GM21825 (cell line): ENCODE results near the gene VRK1.

Source experiments
- ATAC-seq: cut with Tn5 transposase; IDR thresholded peaks from one replicate; pipeline ENCODE4 v1.9.1; 2021; ENCODE audit warnings: mild to moderate bottlenecking, moderate library complexity; ENCODE audit not compliant: unreplicated experiment

Gene VRK1

DNA sequence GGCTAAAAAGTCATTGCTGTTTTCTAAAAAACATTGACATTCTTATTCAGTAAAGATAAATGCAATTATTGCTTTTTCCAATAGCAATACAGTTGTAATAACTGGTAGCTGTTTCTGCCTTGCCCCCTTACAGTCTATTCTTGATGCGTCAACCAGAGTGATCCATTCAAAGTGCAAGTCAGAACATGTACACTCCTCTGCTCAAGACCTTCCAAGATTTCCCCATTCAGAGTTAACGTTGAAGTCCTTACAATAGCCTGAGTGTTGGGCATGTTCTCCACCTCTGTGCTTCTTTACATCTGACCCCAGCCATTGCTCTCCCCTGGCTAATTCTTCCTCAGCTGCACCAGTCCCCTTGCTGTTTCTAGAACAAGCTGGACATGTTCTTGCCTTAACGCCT, 24.3 kb downstream of the VRK1 start:
- no peak for ATAC-seq

DNA sequence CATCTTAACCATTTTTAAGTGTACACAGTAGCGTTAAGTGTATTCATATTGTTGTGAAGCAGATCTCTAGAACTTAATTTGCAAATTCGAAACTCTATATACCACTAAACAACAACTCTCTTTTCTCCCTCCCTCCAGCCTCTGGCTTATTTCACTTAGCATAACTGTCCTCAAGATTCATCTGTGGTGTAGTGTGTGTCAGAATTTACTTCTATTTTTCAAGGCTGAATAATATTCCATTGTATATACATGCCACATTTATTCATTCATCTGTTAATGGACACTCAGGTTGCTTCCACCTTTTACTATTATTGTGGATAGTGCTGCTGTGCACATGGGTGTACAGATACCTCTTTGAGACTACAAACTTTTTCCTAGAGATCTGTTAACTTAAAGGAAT, 26.5 kb downstream of the VRK1 start:
- no peak for ATAC-seq

DNA sequence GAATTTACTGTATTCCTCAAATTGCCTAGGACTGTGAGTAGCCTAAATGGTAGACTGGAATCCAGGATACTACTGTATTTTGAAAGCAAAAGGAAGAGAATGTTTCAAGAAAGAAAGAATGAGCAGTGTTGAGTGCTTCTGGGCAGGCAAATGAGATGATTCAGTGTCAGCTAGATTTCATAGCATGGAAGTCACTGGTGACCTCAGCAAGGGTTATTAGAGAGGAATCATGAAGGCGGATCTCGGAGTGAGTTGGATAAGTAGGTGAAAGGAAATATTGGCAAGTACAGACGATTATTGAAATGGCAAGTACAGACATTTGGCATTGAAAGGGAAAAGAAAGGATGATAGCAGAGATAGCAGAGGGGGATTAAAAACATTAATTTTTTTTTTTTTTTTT, 27.1 kb downstream of the VRK1 start:
- ATAC-seq, result no peak

DNA sequence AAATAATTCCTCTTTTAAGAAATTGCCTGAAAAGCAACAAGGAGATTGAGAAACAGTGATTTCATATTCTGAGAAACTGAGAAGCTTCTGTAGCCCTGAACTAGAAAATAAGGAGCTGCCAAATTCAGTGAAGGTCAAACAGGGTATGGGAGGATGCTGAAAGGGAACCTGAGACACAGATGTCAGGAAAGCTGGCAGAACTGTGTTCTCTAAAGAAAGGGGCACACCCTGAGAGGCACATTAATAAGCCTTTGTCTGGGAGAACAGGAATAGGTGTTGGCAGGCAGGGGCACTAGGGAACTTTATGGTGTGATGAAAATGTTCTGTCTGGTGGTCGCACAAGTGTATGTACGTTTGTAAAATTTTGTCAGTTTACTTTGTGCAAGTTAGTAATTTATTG, 29.6 kb downstream of the VRK1 start:
- ATAC-seq, result no peak

DNA sequence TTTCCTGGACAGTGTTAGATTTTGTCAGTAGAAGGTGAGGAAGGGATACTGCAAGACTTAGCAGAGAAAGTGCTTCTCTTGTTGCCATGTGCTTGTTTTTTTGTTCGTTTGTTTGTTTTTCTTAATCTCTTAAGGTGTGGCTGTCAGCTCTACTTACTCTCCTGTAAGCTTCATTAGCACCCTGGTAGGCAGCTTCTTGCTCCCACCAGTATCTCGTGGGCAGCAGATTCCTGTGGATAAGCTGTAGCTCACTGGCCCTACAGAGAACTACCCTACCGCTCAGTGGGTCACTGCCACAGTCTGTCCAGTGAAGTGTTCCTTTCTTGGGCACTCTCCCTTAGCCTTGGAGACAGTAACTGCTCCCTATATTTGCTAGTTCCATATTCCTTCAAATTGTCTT, 30.1 kb downstream of the VRK1 start:
- ATAC-seq, result no peak

DNA sequence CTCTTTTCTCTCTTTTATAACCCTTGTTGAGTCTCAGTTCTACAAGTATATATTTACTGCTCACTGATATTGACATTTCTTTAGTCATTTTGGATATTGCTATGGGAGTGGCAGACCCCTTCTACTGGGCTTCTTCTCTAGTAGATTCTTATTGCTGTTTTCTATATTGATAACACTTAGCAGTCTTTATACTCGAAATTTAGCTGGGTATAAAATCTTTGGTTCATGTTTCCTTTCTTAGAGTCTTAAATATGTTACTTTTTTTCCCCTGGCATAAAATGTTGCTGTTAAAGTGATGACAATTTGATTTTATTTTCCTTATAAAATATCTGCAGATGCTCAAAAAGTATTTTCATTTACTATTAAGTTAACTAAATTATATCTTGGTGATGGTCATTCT, 32.6 kb downstream of the VRK1 start:
- ATAC-seq, result no peak

DNA sequence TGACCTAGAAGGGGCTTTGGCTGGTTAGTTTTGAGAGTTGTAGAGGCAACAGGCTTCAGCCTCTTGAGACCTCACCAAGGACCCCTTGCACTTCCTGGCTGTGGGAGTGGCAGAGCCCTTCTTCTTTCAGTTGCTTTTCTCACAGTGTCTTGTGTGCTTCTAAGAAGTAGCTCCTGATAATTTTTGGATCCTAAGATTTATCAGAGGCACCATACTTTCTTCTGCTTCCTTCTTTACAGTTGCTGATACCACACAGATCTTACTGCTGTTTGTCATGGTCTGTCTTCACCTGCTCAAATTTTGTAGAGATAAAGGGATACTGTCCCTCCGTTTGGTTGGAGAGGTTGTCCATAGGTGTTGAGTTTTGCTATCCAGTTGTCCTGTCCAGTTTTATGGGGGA, 33.8 kb downstream of the VRK1 start:
- ATAC-seq, result no peak

DNA sequence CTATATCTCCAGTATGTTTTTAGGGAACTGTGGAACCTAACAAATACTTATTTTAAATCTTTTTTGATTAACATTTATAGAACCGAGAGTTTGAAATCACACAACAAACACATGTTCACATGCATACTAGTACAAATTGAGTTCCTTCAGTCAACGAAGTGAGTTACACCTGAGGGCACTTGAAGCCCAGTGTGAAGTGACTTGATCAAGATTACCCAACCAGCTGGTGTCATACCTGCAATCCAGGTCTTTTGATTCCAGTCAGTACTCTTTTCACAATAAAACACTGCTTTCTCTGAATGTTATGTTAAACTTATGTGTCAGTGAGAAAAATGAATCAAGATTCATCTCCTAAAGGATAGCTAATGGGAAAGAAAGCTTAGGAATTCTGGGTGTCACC, 35.2 kb downstream of the VRK1 start:
- ATAC-seq, result no peak

DNA sequence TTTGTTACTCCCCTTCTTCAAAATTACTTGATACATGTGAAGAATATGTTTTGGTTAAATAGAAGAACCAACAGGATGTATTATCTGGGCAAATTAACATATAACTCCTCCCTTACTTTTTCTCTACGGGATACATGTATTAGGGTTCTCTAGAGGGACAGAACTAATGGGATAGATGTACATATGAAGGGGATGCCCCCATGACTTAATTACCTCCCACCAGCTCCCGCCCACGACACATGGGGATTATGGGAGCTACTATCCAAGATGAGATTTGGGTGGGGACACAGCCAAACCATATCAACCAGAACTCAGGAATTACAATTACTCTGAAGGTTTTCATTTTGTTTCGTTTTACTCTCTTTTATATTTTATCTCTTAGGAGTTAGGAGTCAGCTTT, 41.3 kb downstream of the VRK1 start:
- ATAC-seq, result no peak

DNA sequence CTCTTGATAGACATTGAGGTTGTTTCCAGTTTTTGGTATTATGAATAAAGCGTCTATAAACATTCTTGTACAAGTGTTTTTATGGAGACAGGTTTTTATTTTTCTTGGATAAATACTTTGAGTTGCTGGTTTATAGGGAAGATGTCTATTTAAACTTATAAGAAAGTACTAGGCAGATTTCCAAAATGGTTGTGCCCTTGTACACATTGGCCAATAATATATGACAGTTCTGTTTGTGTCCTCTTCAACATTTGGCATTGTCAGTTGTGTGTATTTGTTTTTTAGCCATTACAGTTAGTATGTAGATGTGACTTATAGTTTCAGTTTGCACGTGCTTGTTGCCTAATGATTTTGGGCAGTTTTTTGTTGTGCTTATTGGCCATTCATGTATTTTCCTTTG, 42.1 kb downstream of the VRK1 start:
- no peak for ATAC-seq

DNA sequence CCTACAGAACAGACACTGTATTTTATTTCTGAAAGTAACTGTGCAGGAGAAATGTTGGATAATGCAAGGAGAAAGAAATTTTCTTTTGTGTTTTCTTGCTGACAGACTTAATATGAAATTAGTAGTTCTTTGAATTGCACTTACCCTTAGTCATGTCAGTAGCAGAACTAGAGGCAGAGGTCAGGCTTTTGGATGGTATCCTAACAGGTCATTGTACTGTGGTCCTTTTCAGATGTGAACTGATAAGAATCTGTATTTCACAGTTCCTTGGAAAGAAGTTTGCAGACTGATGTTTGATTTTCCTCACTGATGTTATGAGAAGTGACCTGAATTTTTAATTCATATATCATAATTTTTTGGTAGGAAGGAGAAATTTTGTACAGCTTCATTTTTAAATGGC, 46.0 kb downstream of the VRK1 start:
- no peak for ATAC-seq

DNA sequence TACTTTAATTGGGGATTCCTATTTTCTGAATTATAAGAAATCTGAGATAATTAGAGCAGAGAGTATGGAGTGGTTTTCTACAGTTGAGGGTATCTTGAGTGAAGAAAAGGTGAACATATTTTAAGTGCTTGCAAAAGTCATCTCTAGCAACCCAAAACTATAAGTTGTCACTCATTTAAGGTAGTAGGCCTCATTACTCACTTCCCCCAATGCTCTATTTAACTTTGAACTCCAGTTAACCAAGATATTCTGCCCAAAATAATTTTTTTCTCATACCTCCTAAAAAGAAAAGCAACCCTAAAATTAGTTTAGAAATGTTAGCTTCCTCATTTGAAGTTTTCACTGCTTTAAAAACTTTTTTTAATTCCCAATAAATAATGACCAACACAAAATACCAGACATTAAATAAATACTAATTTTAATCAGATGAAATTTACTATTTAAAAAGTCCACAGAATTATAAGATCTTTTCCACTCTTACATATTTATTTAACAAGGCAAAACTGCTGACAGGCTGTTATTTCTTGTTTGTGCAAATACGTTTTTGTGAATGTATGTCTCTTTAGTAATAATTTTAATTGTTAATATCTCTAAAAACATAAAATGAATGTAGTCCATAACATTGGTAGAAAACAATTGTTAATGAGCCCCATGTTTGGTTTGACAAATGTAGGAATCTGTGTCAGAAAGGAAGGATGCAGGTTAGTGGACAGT, 47.8 kb downstream of the VRK1 start:
- no peak for ATAC-seq

DNA sequence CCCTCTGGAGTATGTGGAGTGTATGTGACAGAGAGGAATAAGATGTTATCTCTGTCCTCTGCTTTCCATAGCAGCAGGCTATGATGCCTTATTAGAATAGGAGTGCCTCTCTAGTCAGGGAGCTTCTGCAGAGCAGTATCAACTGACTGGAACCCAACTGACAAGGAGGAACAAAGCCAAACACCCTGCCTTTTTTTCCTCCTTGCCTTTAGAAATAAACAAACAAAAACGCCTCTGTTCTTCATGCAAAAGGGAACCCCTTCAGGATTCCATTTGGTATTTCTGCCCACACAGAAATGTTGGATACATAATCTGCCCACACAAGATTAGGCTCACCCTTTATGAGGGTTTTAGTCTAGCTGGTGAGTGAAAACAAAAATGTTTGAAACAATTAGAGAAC, 50.3 kb downstream of the VRK1 start:
- ATAC-seq, result no peak

DNA sequence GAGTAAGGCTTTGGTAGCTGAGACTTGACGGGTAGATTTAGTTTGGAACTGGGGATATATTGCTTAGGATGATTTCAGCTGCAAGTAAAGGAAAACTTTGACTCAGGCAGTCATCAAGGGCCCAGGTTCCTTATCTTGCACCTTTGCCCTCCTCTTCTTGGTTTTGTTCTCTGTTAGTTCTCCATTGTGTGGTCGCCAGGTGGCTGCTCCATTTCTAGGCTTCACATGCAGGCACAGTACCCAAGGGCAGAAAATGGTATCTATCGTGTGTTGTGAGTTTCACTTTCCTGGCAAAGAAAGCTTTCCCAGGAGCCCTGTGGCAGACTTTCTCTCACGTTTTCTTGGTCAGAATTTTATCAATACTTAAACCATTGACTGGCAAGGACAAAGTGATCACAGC, 50.8 kb downstream of the VRK1 start:
- no peak for ATAC-seq

DNA sequence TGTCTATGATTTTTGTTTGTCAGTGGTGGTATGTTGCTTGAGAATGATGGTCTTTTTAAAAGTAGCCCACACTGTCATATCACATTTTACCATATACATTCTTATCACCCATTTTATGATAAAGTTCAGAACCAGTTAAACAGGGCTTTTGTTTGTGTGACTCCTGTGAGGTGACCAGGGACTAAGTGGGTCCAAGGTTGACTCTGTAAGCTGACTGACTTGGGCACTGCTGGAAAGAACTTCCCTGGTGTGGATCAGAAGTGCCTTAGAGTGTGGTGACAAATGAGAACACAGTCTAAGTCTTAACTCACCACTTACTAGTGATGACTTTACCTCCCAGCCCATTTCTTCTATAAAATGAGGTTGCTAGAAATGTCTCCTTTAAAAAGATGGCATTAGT, 52.6 kb downstream of the VRK1 start:
- ATAC-seq, result no peak

DNA sequence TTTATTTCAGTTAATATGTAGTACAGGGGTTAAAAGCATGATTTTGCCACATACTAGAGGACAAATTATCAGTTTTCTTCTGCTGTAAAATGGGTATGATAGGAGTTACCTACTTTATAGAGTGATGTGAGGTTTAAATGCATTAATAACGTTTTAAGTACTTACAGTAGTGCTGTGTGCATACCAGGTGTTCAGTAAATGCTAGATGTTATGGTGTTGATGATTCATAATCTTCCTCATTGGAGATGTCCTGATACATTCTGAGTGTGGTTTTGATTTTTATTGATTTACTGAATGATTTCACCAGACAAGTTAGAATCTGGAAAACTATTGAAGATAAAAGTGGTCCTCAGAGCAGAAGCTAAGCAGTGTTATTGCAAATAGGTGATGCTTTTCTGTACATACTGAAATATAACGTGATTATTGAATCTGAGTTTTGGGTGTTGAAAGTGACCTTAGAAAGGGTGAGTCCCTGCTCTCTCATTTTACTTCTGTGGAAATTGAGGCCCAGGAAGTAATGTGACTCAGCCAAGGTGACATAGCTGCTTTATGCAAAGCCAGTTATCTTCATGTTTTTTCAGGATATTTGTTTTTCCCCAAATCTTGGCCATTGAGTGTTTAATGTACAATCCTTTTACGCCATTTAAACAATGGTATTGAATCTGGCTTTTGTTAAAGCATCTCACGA, 54.7 kb downstream of the VRK1 start:
- no peak for ATAC-seq

DNA sequence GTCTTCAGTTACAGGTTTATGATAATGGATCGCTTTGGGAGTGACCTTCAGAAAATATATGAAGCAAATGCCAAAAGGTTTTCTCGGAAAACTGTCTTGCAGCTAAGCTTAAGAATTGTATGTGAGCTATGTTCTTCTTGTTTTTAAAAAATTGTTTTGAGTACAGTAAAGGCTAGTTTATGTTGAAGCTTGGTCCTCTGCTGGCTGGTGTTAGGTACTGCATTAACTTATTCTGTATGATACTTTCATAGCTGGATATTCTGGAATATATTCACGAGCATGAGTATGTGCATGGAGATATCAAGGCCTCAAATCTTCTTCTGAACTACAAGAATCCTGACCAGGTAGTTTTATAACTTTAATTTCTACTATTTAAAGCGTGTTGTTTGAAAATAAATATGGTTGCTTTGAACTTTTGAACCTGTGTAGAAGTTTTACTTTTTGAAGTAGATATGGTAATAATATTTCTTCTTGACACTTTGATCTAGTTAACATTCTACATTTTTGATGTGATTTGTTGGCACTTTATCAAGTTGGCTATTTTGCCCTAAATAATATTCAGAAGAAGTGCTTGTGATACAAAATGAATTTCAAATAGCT, 55.7 kb downstream of the VRK1 start:
- ATAC-seq, result no peak

DNA sequence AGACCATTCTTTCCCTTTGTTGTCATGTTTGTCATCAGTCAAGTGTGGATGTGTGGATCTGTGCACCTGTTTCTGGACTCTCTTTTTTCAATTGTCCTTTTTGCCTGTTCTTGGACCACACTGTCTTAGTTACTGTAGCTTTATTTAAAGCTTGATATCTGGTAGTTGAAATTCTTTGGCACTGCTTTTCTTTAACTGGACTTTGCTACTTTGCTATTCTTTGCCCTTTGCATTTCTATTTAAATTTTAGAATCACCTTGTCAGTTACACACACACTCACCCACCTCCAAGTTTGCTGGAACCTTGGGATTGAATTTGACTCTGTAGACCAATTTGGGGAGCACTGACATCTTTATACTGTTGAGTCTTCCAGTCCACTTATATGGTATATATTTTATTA, 61.5 kb downstream of the VRK1 start:
- no peak for ATAC-seq

DNA sequence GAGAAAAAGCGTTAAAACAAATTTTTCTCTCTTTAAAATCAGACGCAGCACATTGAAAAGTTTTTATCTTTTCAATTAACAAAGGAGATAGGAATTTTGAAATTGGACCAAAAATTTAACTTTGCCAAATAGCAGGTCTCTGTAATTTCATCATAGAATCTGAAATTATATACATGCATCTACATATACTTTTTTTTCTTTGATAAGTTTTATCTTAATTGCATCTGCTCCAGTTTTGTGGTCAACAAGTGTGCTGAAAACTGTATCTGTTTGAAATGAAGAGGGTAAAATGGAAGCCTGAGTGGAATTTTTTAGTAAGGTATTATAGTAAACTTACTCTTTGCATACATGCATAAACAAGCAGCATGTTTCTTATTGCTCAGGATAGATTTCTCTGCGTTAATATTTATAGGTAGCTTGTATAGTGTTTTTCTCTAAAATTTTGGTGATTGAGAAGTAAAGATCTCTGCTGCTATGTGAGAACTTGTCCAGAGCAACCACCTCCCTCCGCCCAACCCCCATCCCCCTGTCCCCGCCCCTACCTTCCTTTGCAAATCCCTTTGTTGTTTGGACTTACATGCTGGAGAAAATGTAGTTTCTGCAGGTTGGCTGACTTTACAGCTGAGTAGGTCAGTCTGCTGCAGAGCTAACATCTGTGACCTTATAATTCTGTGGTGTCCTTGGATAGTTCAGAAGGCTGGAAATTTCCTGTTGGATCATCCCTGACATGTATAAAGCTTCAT, 64.6 kb downstream of the VRK1 start:
- ATAC-seq, result no peak

DNA sequence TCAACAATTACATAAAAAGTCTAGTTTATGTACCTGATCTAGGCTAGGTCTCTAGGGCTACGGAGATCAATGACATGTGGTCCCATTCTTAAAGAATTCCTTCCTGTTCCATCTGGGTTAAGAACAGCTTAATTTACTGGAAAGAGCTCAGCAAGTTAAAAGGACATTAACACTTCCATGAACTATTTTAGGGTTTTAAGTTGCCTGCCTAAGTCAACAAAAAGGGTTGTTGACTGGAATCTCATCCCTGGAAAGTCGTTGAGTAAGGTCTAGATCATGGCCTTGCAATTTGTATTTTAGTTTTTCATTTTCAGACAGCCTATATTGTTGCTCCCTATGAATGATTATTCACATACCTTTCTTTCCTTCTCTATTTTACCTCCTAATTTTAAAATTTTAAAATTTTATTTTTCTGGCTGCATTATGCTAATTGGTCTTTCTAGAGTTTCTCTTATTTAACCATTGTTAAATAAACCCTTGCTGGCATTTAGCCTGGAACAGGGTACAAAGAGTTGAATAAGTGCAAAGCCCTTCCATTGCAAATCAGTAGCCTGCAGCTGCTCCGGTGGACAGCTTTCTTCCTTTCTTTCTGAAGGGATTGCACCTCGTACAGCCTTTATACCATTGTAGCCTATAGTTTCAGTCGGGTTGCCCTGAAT, 66.3 kb downstream of the VRK1 start:
- ATAC-seq, result no peak

DNA sequence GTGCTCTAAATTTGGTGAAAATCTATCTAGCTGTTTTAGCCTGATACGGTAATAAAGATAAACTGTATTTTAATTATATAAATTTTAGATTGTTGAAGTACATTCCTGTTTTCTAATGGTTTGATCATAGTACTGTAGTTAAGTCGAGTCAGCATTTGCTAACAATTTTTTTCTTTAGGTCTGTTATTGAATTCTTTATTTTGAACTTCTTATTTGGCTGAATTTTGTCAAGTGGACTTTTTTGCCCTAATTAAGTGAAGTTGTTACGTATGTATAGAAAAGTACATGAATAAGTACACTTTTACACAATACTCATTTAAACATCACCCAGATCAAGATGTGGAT, 66.8 kb downstream of the VRK1 start:
- no peak for ATAC-seq
